ENCODE data around the gene RHEBL1. TPM values are rescaled to one million over a fixed set of nuclear protein-coding genes. Genes with fewer than 3 reads are reported as not detected.

Gene RHEBL1
- total RNA-seq, 1 donor from 2014 or later = 5.3 TPM

DNA sequence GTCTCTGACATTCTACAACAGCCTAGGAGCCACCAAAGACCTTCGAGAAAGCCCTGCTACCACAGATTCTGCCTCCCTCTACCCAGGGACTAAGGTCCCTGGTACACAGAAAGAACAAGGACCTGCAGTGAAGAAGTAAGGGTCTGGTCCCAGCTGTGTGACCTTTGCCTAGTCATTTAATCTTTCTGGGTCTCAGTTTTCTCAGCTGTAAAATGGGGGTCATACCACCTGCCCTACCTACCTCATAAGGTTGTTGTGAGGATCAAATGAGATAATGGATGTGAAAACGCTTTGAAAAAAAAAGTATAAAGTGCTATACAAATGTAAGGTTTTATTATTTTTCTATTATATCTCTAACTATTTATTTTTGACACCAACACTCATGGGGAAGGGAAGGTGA lies 46.0 kb downstream of the RHEBL1 start:
- Histone ChIP-seq H3F3A (ENCODE audit: low read depth) (peaks cover 15% of the 10 kb centered on the region), H3K36me3 (peaks cover 2% of the 10 kb centered on the region), H3K27me3 (no peaks in the 10 kb centered on the region), H3K79me2 (ENCODE audit: low read depth) (no peaks in the 10 kb centered on the region), H3K9ac (no peak overlapping the region), H4K20me1 (ENCODE audit: low read depth) (no peaks in the 10 kb centered on the region), H3K27ac (no peak overlapping the region), H3K9me3 (ENCODE audit: low read depth) (no peaks in the 10 kb centered on the region), H3K4me1 (no peaks in the 10 kb centered on the region), H3K4me3 (no peak overlapping the region), H3K4me2 (no peak overlapping the region), H2AFZ (replicated peaks) (no peak overlapping the region)
- H3K36me3 Mint-ChIP-seq = peaks cover 41% of the 10 kb centered on the region
- H3K4me1 Mint-ChIP-seq = peaks cover 10% of the 10 kb centered on the region
- no peaks in the 10 kb centered on the region for H3K9me3 Mint-ChIP-seq
- no peak overlapping the region for H3K4me3 Mint-ChIP-seq
- no peaks in the 10 kb centered on the region for H3K27me3 Mint-ChIP-seq (ENCODE audit: insufficient read depth, low read depth)
- H3K27ac Mint-ChIP-seq = no peak overlapping the region
- no peak for TF ChIP-seq CTCF (IDR thresholded peaks at IDR 0.05)
- TF ChIP-seq EZH2 (IDR thresholded peaks at IDR 0.05) = no peak
- no peak for TF ChIP-seq EZH2phosphoT487 (IDR thresholded peaks at IDR 0.05)
- DNase-seq (ENCODE audit: low spot score) = no peak

DNA sequence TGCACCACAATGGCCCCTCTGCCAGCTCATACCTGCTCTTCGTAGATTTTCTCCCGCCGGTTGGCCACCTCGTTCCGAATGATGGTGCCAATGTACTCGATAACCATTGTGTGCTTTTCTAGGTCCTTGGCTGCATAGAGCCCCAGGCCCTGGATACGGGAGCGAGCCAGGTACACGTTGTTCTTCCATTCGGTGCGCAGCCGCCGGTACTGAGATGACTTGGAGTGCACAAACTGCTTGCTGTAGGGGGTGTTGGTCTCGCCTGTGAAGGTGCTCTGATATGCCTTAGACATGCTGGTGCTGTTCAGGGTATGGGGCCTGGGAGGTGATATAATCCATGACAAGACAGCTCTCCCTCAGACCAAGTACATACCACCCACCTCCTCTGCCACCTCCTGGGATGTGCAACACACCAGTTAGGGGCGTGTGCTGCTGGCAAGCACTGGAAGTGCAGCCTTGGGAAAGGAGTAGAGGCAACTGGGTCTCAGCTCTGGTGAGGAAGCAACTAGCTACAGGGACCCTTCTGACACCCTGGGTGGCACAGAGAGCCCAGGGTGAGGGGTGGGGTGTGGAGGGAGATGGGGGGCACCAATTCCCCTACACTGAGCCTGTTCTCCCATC lies 47.1 kb downstream of the RHEBL1 start:
- Mint-ChIP-seq H3K36me3 (peaks cover 36% of the 10 kb centered on the region), H3K9me3 (no peaks in the 10 kb centered on the region), H3K4me3 (no peak overlapping the region), H3K27ac (no peak overlapping the region), H3K27me3 (ENCODE audit: insufficient read depth, low read depth) (no peaks in the 10 kb centered on the region), H3K4me1 (peaks cover 15% of the 10 kb centered on the region)
- no peak overlapping the region for H3K4me3 ChIP-seq
- no peaks in the 10 kb centered on the region for H3K9me3 ChIP-seq (ENCODE audit: low read depth)
- no peak for TF ChIP-seq CTCF (IDR thresholded peaks at IDR 0.05)
- no peak for TF ChIP-seq EZH2 (IDR thresholded peaks at IDR 0.05)
- no peak for TF ChIP-seq EZH2phosphoT487 (IDR thresholded peaks at IDR 0.05)
- H3F3A ChIP-seq (ENCODE audit: low read depth) = peaks cover 24% of the 10 kb centered on the region
- H2AFZ ChIP-seq (replicated peaks) = no peak overlapping the region
- no peaks in the 10 kb centered on the region for H4K20me1 ChIP-seq (ENCODE audit: low read depth)
- H3K9ac ChIP-seq = no peak overlapping the region
- no peak overlapping the region for H3K4me2 ChIP-seq
- H3K79me2 ChIP-seq (ENCODE audit: low read depth) = no peaks in the 10 kb centered on the region
- DNase-seq (ENCODE audit: low spot score) = no peak
- no peak overlapping the region for H3K27ac ChIP-seq
- H3K27me3 ChIP-seq = no peaks in the 10 kb centered on the region
- peaks cover 2% of the 10 kb centered on the region for H3K36me3 ChIP-seq
- peaks cover 1% of the 10 kb centered on the region for H3K4me1 ChIP-seq

DNA sequence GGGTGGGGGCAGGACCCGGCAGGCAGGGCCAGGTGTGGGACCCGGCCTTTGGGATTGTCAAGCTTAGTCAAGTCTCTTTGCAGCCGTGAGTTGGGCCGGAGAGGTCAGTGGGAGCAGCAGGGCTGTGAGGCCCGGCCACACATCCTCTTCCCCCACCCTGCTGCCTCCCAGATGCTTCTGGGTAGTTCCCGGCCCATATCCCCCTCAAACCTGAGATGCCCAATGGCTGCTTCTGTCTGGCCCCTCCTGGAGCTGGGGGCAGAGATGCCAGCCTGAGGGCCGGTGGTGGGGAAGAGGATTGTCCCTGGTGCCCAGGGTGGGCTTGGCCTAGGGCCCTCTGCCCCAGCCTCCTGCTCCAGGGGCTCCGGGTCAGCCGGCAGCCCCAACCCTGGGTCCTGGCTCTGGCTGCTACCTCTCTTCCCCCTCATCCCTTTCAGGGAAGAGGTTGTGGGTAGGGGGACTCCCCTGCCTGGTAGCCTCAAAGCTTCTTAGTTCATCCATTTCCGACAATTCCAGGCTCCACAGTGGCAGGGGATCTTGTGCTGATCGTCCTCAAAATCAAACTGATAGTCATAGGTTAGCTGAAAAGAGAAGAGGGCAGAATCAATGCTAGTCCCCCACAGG lies 48.4 kb downstream of the RHEBL1 start:
- H3F3A ChIP-seq (ENCODE audit: low read depth) = peaks cover 30% of the 10 kb centered on the region
- no peaks in the 10 kb centered on the region for H4K20me1 ChIP-seq (ENCODE audit: low read depth)
- TF ChIP-seq EZH2phosphoT487 (IDR thresholded peaks at IDR 0.05) (no peak), CTCF (IDR thresholded peaks at IDR 0.05) (no peak), EZH2 (IDR thresholded peaks at IDR 0.05) (no peak)
- peaks cover 19% of the 10 kb centered on the region for H3K4me1 Mint-ChIP-seq
- no peak overlapping the region for H3K9ac ChIP-seq
- H2AFZ ChIP-seq (replicated peaks) = no peak overlapping the region
- no peak overlapping the region for H3K27ac Mint-ChIP-seq
- peaks cover 31% of the 10 kb centered on the region for H3K36me3 Mint-ChIP-seq
- H3K4me3 Mint-ChIP-seq = no peak overlapping the region
- H3K36me3 ChIP-seq = peaks cover 2% of the 10 kb centered on the region
- H3K4me2 ChIP-seq = no peak overlapping the region
- no peaks in the 10 kb centered on the region for H3K27me3 Mint-ChIP-seq (ENCODE audit: insufficient read depth, low read depth)
- no peak overlapping the region for H3K27ac ChIP-seq
- no peaks in the 10 kb centered on the region for H3K79me2 ChIP-seq (ENCODE audit: low read depth)
- H3K4me1 ChIP-seq = peaks cover 3% of the 10 kb centered on the region
- no peak overlapping the region for H3K4me3 ChIP-seq
- no peak for DNase-seq (ENCODE audit: low spot score)
- H3K9me3 ChIP-seq (ENCODE audit: low read depth) = no peaks in the 10 kb centered on the region
- no peaks in the 10 kb centered on the region for H3K9me3 Mint-ChIP-seq
- H3K27me3 ChIP-seq = no peaks in the 10 kb centered on the region
